K562 (cell line): ENCODE measurements around the gene PQBP1. TPM values are rescaled to one million over a fixed set of nuclear protein-coding genes. Genes with fewer than 3 reads are reported as not detected.
A peak's percentile ranks its signal among the peaks of the same experiment; 100 is the strongest.

Experiments
- ATAC-seq: fragments of 200-7000 bp; cut with Tn5 transposase; 3 replicates; pipeline ENCODE4 v1.9.1; 2020; ENCODE audit warnings: moderate library complexity
- BruUV-seq: library from RNA; stranded (reverse); fragments of 400-500 nt; replicated peaks from 2 replicates; lab custom pipeline; 2021; lab: Mats Ljungman, UMichigan
- CTCF ChIA-PET: fragments of 300-600 bp; formaldehyde crosslinking; extraction: SDS; loops from one replicate; lab custom pipeline; 2021; ENCODE audit warnings: low intra/inter-chr PET ratio; lab: Yijun Ruan, JAX
- POLR2A ChIA-PET: fragments of 300-600, 350-650 bp; sonication (Branson Sonifier 250); formaldehyde crosslinking; extraction: SDS; loops from one replicate; lab custom pipeline; 2021; ENCODE audit warnings: antibody characterized with exemption, inconsistent platforms; lab: Yijun Ruan, JAX
- DNase-seq, 4 experiments: peaks; one replicate each; pipeline versions ENCODE4 v3.0.0 to v3.0.0-alpha.2; 2011 to 2018; ENCODE audit warnings: low spot score in 3 of 4, mixed read lengths in 3 of 4; ENCODE audit errors: extremely low read depth in 1 of 4
- FAIRE-seq: peaks from 2 replicates; lab custom pipeline; 2011; peaks lifted over from hg19 to GRCh38; lab: Jason Lieb, UNC
- H2AFZ ChIP-seq: 2 replicates; pipeline ENCODE4 v1.6.0; 2011; ENCODE audit warnings: low read depth, low read length, control low read depth, inconsistent platforms
- H3K27ac ChIP-seq: fragments of 200-600 bp; 3 replicates; pipeline ENCODE4 v1.8.0; 2011; ENCODE audit warnings: low read depth, mild to moderate bottlenecking, control low read depth, inconsistent platforms, low read length, moderate library complexity, mixed read lengths; ENCODE audit errors: extremely low read depth
- H3K27me3 ChIP-seq, 2 experiments: fragments of 300-600 bp in 1 of 2; 2 replicates in 1 of 2; 3 replicates in 1 of 2; pipeline versions ENCODE4 v1.6.0 to v1.8.0; 2011; ENCODE audit warnings: inconsistent platforms in 2 of 2, low read length in 2 of 2, mild to moderate bottlenecking in 1 of 2, mixed read lengths in 1 of 2, moderate library complexity in 1 of 2; ENCODE audit not compliant: control insufficient read depth in 2 of 2, insufficient read depth in 2 of 2
- H3K36me3 ChIP-seq: fragments of 300-600 bp; 3 replicates; pipeline ENCODE4 v1.8.0; 2011; ENCODE audit warnings: mild to moderate bottlenecking, low read length, inconsistent platforms; ENCODE audit not compliant: control insufficient read depth, insufficient read depth
- H3K4me1 ChIP-seq, 2 experiments: fragments of 200-600 bp in 1 of 2; replicated peaks in 1 of 2; 2 replicates in 1 of 2; 3 replicates in 1 of 2; pipeline versions ENCODE4 v1.5.1 to v1.8.0; 2011; ENCODE audit warnings: inconsistent platforms in 2 of 2, low read length in 2 of 2, mild to moderate bottlenecking in 1 of 2, mixed read lengths in 1 of 2, moderate library complexity in 1 of 2; ENCODE audit not compliant: control insufficient read depth in 2 of 2, insufficient read depth in 2 of 2
- H3K4me2 ChIP-seq: 2 replicates; pipeline ENCODE4 v1.6.1; 2011; ENCODE audit warnings: low read length, control low read depth, inconsistent platforms, mixed read lengths; ENCODE audit not compliant: insufficient read depth
- H3K4me3 ChIP-seq: fragments of 200-600 bp; sonication (generic), shearing (Covaris generic); 2 replicates; pipeline ENCODE4 v1.5.1; 2016; ENCODE audit warnings: control low read depth, inconsistent platforms
- H3K79me2 ChIP-seq: fragments of 200-600 bp; 3 replicates; pipeline ENCODE4 v1.8.0; 2011; ENCODE audit warnings: low read length, inconsistent platforms; ENCODE audit not compliant: control insufficient read depth, insufficient read depth
- H3K9ac ChIP-seq, 2 experiments: 2 replicates each; pipeline versions ENCODE4 v1.6.0 to v1.6.1; 2011; ENCODE audit warnings: low read depth in 2 of 2, low read length in 2 of 2, control low read depth in 1 of 2, inconsistent platforms in 1 of 2, mild to moderate bottlenecking in 1 of 2, mixed read lengths in 1 of 2; ENCODE audit not compliant: insufficient read depth in 1 of 2
- H3K9me1 ChIP-seq: one replicate; pipeline ENCODE4 v1.6.0; 2011; ENCODE audit warnings: inconsistent platforms, mild to moderate bottlenecking, low read length, moderate library complexity; ENCODE audit not compliant: control insufficient read depth, insufficient read depth
- H3K9me3 ChIP-seq: replicated peaks from 2 replicates; pipeline ENCODE4 v1.5.1; 2011; ENCODE audit warnings: low read depth, low read length, inconsistent platforms; ENCODE audit not compliant: control insufficient read depth, insufficient read depth
- H4K20me1 ChIP-seq: replicated peaks from 2 replicates; pipeline ENCODE4 v1.6.1; 2011; ENCODE audit warnings: low read length, inconsistent platforms, mixed read lengths; ENCODE audit not compliant: control insufficient read depth, insufficient read depth
- ATF7 ChIP-seq: fragments of 450-650 bp; IDR thresholded peaks from 2 replicates; pipeline ENCODE4 v1.7.1; 2014; ENCODE audit warnings: mild to moderate bottlenecking, moderate library complexity
- CBFB ChIP-seq: sonication (generic); formaldehyde crosslinking; IDR thresholded peaks from 2 replicates; pipeline ENCODE4 v1.4.0; 2020; ENCODE audit warnings: mild to moderate bottlenecking, missing genetic modification reagents
- CC2D1A ChIP-seq: fragments of 450-650 bp; IDR thresholded peaks from 2 replicates; pipeline ENCODE4 v1.6.1; 2017; ENCODE audit warnings: mild to moderate bottlenecking
- ESRRA ChIP-seq: fragments of 450-650 bp; IDR thresholded peaks from 2 replicates; pipeline ENCODE4 v1.6.1; 2014; ENCODE audit warnings: low read depth, mild to moderate bottlenecking, moderate library complexity, borderline replicate concordance
- GABPA ChIP-seq: fragments of 200-800 bp; sonication (Bioruptor generic); conservative IDR thresholded peaks from 2 replicates; pipeline ENCODE4 v1.6.1; 2016; ENCODE audit warnings: low read depth, missing genetic modification characterization, missing compliant biosample characterization
- HDAC1 ChIP-seq, 2 experiments: fragments of 450-650 bp; IDR thresholded peaks; 2 replicates each; pipeline ENCODE4 v1.6.1; 2016 to 2017; ENCODE audit warnings: inconsistent platforms in 1 of 2, mild to moderate bottlenecking in 1 of 2, moderate library complexity in 1 of 2
- ILF3 ChIP-seq: fragments of 450-650 bp; IDR thresholded peaks from 2 replicates; pipeline ENCODE4 v1.6.1; 2018; ENCODE audit warnings: antibody characterized with exemption, mild to moderate bottlenecking, moderate library complexity, borderline replicate concordance
- JUNB ChIP-seq: fragments of 450-650 bp; formaldehyde crosslinking; conservative IDR thresholded peaks from 2 replicates; pipeline ENCODE4 v1.4.0; 2020; ENCODE audit warnings: mild to moderate bottlenecking
- KLF1 ChIP-seq: fragments of 450-650 bp; IDR thresholded peaks from 2 replicates; pipeline ENCODE4 v1.6.1; 2016; ENCODE audit warnings: missing genetic modification characterization, missing compliant biosample characterization
- MCM3 ChIP-seq: fragments of 450-650 bp; IDR thresholded peaks from 2 replicates; pipeline ENCODE4 v1.6.1; 2016
- WGBS: fragments of 100-300 bp; shearing (Covaris generic); methylation state at CpG from one replicate; pipeline ENCODE4 v1.1.6; 2016; ENCODE audit warnings: low coverage, mixed read lengths; ENCODE audit not compliant: insufficient coverage; ENCODE audit errors: missing lambda C conversion rate; 5-methylcytosine and 5-hydroxymethylcytosine counted together
- in situ Hi-C: fragments of 300-500 bp; cut with MboI; formaldehyde crosslinking; loops from 4 replicates; pipeline ENCODE4 v1.15.0; 2018; ENCODE audit warnings: inconsistent platforms, mixed read lengths
- intact Hi-C: fragments of 100-400 bp; cut with micrococcal nuclease; formaldehyde crosslinking; loops from 2 replicates; pipeline ENCODE4 v1.14.2; 2022
- polyA plus RNA-seq, 8 experiments: library from polyadenylated mRNA; depleted of rRNA in 4 of 8; stranded (reverse) in 5 of 8; unstranded in 3 of 8; fragments of >200 nt; fragmentation: Nextera tagmentation in 2 of 8; fragmentation: Illumina TruSeq in 1 of 8; extraction: Ambion mirVana in 2 of 8; extraction: Trizol in 1 of 8; gene quantifications; 2 replicates each; pipeline versions ENCODE4 v1.2.1 to v1.2.3, GENCODE V29; 2011 to 2014; ENCODE audit warnings: inconsistent platforms in 1 of 8, missing spikeins in 1 of 8
- total RNA-seq, 7 experiments: library from RNA; depleted of rRNA in 6 of 7; stranded (reverse); fragments of >200 nt in 6 of 7; fragmentation: Illumina TruSeq in 2 of 7; extraction: Trizol in 2 of 7; gene quantifications; 2 replicates each; pipeline versions ENCODE4 v1.2.1 to v1.2.3, GENCODE V29; 2011 to 2021; ENCODE audit warnings: low replicate concordance in 1 of 7
- TF ChIP-seq, protein P1 (sequence below): fragments of 450-650 bp; conservative IDR thresholded peaks from 2 replicates; pipeline ENCODE4 v1.6.1; 2016; ENCODE audit warnings: missing genetic modification characterization, low read depth, mild to moderate bottlenecking, control low read depth, missing compliant biosample characterization
- TF ChIP-seq, protein P2 (sequence below): sonication (generic); formaldehyde crosslinking; IDR thresholded peaks from 2 replicates; pipeline ENCODE4 v1.8.1; 2023; ENCODE audit warnings: mild to moderate bottlenecking, missing genetic modification reagents
- TF ChIP-seq, protein P3 (sequence below): fragments of 450-650 bp; IDR thresholded peaks from 2 replicates; pipeline ENCODE4 v1.6.1; 2014; ENCODE audit warnings: low read depth, mild to moderate bottlenecking, moderate library complexity, borderline replicate concordance

PQBP1 gene
- total and polyA plus RNA-seq, 9 of the 15 experiments (the other 6 are each of a cell fraction or from before 2014, with no cell fraction given) = 41.3 to 262 (median 112) TPM

DNA sequence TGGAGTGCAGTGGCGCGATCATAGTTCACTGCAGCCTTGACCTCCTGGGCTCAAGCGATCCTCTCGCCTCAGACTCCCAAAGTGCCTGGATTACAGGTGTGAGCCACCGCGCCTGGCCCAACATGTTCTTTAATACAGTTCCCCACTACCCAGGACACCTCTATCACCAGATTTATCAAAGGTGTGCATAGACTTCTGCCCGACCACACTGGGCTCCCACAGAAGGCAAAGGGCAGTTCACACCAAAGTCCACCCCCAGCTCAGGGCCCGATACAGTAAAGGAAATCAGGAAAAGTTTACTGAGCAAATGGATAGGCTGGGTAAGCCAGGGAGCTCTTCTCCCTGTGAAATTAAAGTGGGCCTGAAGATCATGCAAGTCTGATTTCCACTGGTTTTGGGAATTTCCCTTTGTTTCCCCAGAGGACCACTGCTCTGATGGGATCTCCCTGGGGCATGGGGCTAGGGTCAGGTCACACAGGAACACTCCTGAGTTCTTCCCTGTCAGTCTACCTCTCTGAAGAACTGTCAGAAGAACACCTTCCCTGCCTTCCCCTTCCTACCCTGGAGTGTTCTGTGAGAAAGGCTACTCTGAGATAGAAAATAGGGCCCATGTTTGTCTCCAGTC, 38.8 kb downstream of the PQBP1 start (continued):
- no peak for TF ChIP-seq ATF7

DNA sequence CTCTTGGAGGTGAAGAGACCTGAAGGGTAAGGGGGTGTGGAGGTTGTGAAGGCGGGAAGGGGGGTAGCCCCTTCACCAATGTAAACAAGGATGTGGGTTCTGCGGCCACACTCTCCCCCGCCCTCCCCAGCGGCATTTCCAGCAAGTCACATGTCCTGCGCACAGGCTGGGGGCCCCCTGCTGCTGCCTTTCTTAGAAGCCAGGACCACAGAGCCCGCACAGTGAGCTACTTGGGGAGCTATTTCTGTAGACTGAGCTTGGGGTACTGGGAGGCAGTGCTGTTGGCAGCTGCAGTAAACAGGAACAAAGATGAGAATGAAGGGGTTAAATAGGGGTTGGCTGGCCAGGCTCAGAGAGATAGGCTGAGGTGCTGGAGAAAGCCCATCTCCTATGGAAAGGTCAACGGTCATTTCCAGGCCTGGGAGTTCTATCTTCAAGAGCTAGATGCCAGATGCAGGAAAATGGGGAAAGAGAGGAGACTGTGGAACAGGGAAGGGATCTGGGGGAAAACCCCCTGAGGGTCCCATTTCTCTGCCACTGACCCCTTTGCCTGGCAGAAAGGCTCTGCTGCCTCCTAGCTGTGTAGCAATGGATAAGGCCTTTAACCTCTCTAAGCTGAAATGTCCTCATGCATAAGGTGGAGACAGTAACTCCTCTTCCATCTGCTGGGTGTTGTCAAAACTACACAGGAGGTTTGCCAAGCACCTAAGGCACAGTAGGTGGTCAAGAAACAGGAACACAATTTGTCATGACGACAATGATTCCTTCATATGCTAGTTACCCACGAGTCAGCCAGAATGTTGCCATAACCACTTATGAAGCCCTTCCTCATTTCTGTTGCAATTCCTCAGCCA, 39.6 kb downstream of the PQBP1 start:
- no peak overlapping the region for H2AFZ ChIP-seq
- no peak overlapping the region; the same call in 1 of the 2 replicates for H3K4me3 ChIP-seq
- POLR2A ChIA-PET = interaction anchor here (0.7 to 1.1 kb wide), 5 partner anchors 9 to 209 kb away, joined by 3 to 4 read pairs (median 3); no protein-coding TSS in a partner anchor
- WGBS = 1% methylated on average over 8 of the region's 9 CpGs
- DNase-seq = peak; percentile 62 to 93 (median 72)
- no TSS peak for BruUV-seq
- H3K9me1 ChIP-seq = no peaks in the 10 kb centered on the region
- H3K36me3 ChIP-seq = peaks cover 68% of the 10 kb centered on the region
- in situ Hi-C loops = no loop called here
- H3K27me3 ChIP-seq = no peaks in the 10 kb centered on the region
- intact Hi-C loops = loop anchor here (1.0 kb wide), 2 partner anchors 18 to 106 kb away; partner anchors contain the start of genes PIM2 and TFE3
- FAIRE-seq = peak; percentile 78
- H3K4me2 ChIP-seq = peak overlapping the region; percentile 70
- H3K4me1 ChIP-seq = peaks cover 51 to 61% of the 10 kb centered on the region in 2 experiments
- no peaks in the 10 kb centered on the region for H3K9me3 ChIP-seq
- peak overlapping the region; percentile 70 to 79; a peak in 3 of 4 replicates for H3K9ac ChIP-seq
- ATAC-seq = peak; percentile 82
- H3K27ac ChIP-seq = peak overlapping the region; percentile 91
- H4K20me1 ChIP-seq = no peaks in the 10 kb centered on the region
- H3K79me2 ChIP-seq = peaks cover 74% of the 10 kb centered on the region
- CTCF ChIA-PET = interaction anchor here (1.6 kb wide), 1 partner anchor 21 kb away, joined by 4 read pairs; no protein-coding TSS in a partner anchor
- peak; percentile 99 for TF ChIP-seq CBFB
- TF ChIP-seq MCM3 = no peak
- no peak for TF ChIP-seq JUNB
- peak; percentile 43 for TF ChIP-seq GABPA
- TF ChIP-seq, protein P1, sequence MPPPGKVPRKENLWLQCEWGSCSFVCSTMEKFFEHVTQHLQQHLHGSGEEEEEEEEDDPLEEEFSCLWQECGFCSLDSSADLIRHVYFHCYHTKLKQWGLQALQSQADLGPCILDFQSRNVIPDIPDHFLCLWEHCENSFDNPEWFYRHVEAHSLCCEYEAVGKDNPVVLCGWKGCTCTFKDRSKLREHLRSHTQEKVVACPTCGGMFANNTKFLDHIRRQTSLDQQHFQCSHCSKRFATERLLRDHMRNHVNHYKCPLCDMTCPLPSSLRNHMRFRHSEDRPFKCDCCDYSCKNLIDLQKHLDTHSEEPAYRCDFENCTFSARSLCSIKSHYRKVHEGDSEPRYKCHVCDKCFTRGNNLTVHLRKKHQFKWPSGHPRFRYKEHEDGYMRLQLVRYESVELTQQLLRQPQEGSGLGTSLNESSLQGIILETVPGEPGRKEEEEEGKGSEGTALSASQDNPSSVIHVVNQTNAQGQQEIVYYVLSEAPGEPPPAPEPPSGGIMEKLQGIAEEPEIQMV (tag) = no peak
- TF ChIP-seq KLF1 (tag) = no peak
- TF ChIP-seq ILF3 = no peak
- peak; percentile 96; the same call in 1 of the 2 replicates for TF ChIP-seq ESRRA
- no peak; a peak in 2 of 4 replicates for TF ChIP-seq HDAC1 (IDR thresholded peaks at IDR 0.05)
- no peak for TF ChIP-seq CC2D1A
- TF ChIP-seq, protein P2, sequence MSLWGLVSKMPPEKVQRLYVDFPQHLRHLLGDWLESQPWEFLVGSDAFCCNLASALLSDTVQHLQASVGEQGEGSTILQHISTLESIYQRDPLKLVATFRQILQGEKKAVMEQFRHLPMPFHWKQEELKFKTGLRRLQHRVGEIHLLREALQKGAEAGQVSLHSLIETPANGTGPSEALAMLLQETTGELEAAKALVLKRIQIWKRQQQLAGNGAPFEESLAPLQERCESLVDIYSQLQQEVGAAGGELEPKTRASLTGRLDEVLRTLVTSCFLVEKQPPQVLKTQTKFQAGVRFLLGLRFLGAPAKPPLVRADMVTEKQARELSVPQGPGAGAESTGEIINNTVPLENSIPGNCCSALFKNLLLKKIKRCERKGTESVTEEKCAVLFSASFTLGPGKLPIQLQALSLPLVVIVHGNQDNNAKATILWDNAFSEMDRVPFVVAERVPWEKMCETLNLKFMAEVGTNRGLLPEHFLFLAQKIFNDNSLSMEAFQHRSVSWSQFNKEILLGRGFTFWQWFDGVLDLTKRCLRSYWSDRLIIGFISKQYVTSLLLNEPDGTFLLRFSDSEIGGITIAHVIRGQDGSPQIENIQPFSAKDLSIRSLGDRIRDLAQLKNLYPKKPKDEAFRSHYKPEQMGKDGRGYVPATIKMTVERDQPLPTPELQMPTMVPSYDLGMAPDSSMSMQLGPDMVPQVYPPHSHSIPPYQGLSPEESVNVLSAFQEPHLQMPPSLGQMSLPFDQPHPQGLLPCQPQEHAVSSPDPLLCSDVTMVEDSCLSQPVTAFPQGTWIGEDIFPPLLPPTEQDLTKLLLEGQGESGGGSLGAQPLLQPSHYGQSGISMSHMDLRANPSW = no peak
- TF ChIP-seq, protein P3, sequence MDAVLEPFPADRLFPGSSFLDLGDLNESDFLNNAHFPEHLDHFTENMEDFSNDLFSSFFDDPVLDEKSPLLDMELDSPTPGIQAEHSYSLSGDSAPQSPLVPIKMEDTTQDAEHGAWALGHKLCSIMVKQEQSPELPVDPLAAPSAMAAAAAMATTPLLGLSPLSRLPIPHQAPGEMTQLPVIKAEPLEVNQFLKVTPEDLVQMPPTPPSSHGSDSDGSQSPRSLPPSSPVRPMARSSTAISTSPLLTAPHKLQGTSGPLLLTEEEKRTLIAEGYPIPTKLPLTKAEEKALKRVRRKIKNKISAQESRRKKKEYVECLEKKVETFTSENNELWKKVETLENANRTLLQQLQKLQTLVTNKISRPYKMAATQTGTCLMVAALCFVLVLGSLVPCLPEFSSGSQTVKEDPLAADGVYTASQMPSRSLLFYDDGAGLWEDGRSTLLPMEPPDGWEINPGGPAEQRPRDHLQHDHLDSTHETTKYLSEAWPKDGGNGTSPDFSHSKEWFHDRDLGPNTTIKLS = no peak
